Measurements from ENCODE around the gene DKK1. TPM values are rescaled to one million over a fixed set of nuclear protein-coding genes. Genes with fewer than 3 reads are reported as not detected.
A peak's percentile ranks its signal among the peaks of the same experiment; 100 is the strongest.

DKK1 gene
- total and polyA plus RNA-seq, 10 donors, result 0.44 to 7.7 (median 3.5) TPM; not detected in 2

GRCh38 chr10:52343439-52343838, 29.4 kb downstream of the DKK1 start:
- Histone ChIP-seq H3K4me1 (no peaks in the 10 kb centered on the region), H3K27ac (no peak overlapping the region), H3K36me3 (no peaks in the 10 kb centered on the region), H3K27me3 (replicated peaks in 1 of 7) (no peaks in the 10 kb centered on the region), H3K9me3 (peaks cover 0 to 20% (median 0%) of the 10 kb centered on the region in 8 donors), H3K4me3 (no peak overlapping the region)
- TF ChIP-seq POLR2A (IDR thresholded peaks at IDR 0.05) (no peak), POLR2AphosphoS5 (IDR thresholded peaks at IDR 0.05) (no peak), CTCF (IDR thresholded peaks at IDR 0.05 in 8 of 11, conservative IDR thresholded peaks at IDR 0.05 in 3 of 11) (no peak)
- intact Hi-C loops (cut with DNase I; ENCODE audit: low total_unique reads), result no loop called here
- DNase-seq, result no peak
- 48 to 68% (median 49%) methylated on average over 4 of the region's 4 CpGs for WGBS, 5 donors

- H3K9me3 ChIP-seq, result peaks cover 0 to 20% (median 0%) of the 10 kb centered on the region in 8 donors
- WGBS, 5 donors, result 83 to 95% (median 90%) methylated on average over 15 to 27 of the region's 27 CpGs
- no peaks in the 10 kb centered on the region for H3K4me1 ChIP-seq
- no peak for TF ChIP-seq CTCF (IDR thresholded peaks at IDR 0.05 in 8 of 11, conservative IDR thresholded peaks at IDR 0.05 in 3 of 11)
- no peak for TF ChIP-seq POLR2A (IDR thresholded peaks at IDR 0.05)
- TF ChIP-seq POLR2AphosphoS5 (IDR thresholded peaks at IDR 0.05), result no peak
- H3K36me3 ChIP-seq, result no peaks in the 10 kb centered on the region
- H3K27me3 ChIP-seq (replicated peaks in 1 of 7), result no peaks in the 10 kb centered on the region
- H3K27ac ChIP-seq, result no peak overlapping the region
- intact Hi-C loops (cut with DNase I; ENCODE audit: low total_unique reads), result no loop called here
- H3K4me3 ChIP-seq, result no peak overlapping the region
- DNase-seq, result peak; percentile 61
Measured at GRCh38 chr10:52346394-52347326, 32.6 kb downstream of the DKK1 start.

- intact Hi-C loops (cut with DNase I; ENCODE audit: low total_unique reads), result no loop called here
- Histone ChIP-seq H3K36me3 (no peaks in the 10 kb centered on the region), H3K4me3 (no peak overlapping the region), H3K27ac (no peak overlapping the region), H3K27me3 (replicated peaks in 1 of 7) (no peaks in the 10 kb centered on the region), H3K4me1 (no peaks in the 10 kb centered on the region), H3K9me3 (peaks cover 0 to 20% (median 0%) of the 10 kb centered on the region in 8 donors)
- peak; percentile 61 for DNase-seq
- 85 to 94% (median 86%) methylated on average over 4 to 5 of the region's 5 CpGs for WGBS, 5 donors
- no peak for TF ChIP-seq CTCF (IDR thresholded peaks at IDR 0.05 in 8 of 11, conservative IDR thresholded peaks at IDR 0.05 in 3 of 11)
- TF ChIP-seq POLR2A (IDR thresholded peaks at IDR 0.05), result no peak
- no peak for TF ChIP-seq POLR2AphosphoS5 (IDR thresholded peaks at IDR 0.05)
Measured at GRCh38 chr10:52347327-52347667, 33.2 kb downstream of the DKK1 start.

GRCh38 chr10:52348037-52348564, 34.0 kb downstream of the DKK1 start:
- no peaks in the 10 kb centered on the region for H3K27me3 ChIP-seq (replicated peaks in 1 of 7)
- no peak overlapping the region for H3K27ac ChIP-seq
- no peak overlapping the region for H3K4me3 ChIP-seq
- TF ChIP-seq CTCF (IDR thresholded peaks at IDR 0.05 in 8 of 11, conservative IDR thresholded peaks at IDR 0.05 in 3 of 11) (no peak), POLR2AphosphoS5 (IDR thresholded peaks at IDR 0.05) (no peak), POLR2A (IDR thresholded peaks at IDR 0.05) (no peak)
- intact Hi-C loops (cut with DNase I; ENCODE audit: low total_unique reads), result no loop called here
- no peaks in the 10 kb centered on the region for H3K36me3 ChIP-seq
- 63 to 90% (median 83%) methylated on average over 2 to 5 of the region's 5 CpGs for WGBS, 5 donors
- peak; percentile 50 for DNase-seq
- H3K4me1 ChIP-seq, result no peaks in the 10 kb centered on the region
- peaks cover 0 to 20% (median 0%) of the 10 kb centered on the region in 8 donors for H3K9me3 ChIP-seq

Data from spleen (tissue), 11 donors.